ENCODE measurements around the gene FRMPD1.

Gene FRMPD1

GRCh38 chr9:37778534-37778933 is 127.8 kb downstream of the FRMPD1 start:
- H3K27ac ChIP-seq (ENCODE audit: low read depth, low read length), result no peak overlapping the region

GRCh38 chr9:37784291-37784615 is 133.5 kb downstream of the FRMPD1 start:
- Histone ChIP-seq H3K4me3 (ENCODE audit: low read depth, low read length) (peak overlapping the region; percentile 98), H3K27ac (ENCODE audit: low read depth, low read length) (peak overlapping the region; percentile 90), H3K36me3 (ENCODE audit: control insufficient read depth, insufficient read depth, low read length) (peaks cover 47% of the 10 kb centered on the region), H3K9ac (ENCODE audit: low read length) (peak overlapping the region; percentile 98), H3K9me3 (ENCODE audit: control insufficient read depth, insufficient read depth, low read depth, low read length) (no peaks in the 10 kb centered on the region), H3K4me1 (ENCODE audit: control insufficient read depth, insufficient read depth, low read length) (no peaks in the 10 kb centered on the region; the same call in 1 of the 2 replicates), H3K27me3 (ENCODE audit: control insufficient read depth, insufficient read depth, low read length) (no peaks in the 10 kb centered on the region)

More at GRCh38 chr9:37778534-37778933, 127.8 kb downstream of the FRMPD1 start:
- Histone ChIP-seq H3K9ac (ENCODE audit: low read length) (no peak overlapping the region), H3K36me3 (ENCODE audit: control insufficient read depth, insufficient read depth, low read length) (peaks cover 74% of the 10 kb centered on the region), H3K4me3 (ENCODE audit: low read depth, low read length) (no peak overlapping the region), H3K9me3 (ENCODE audit: control insufficient read depth, insufficient read depth, low read depth, low read length) (no peaks in the 10 kb centered on the region), H3K4me1 (ENCODE audit: control insufficient read depth, insufficient read depth, low read length) (no peaks in the 10 kb centered on the region), H3K27me3 (ENCODE audit: control insufficient read depth, insufficient read depth, low read length) (no peaks in the 10 kb centered on the region)

- Histone ChIP-seq H3K9ac (ENCODE audit: low read length) (peak within 1 kb of the TSS; percentile 98), H3K9me3 (ENCODE audit: control insufficient read depth, insufficient read depth, low read depth, low read length) (no peaks in the 10 kb centered on the region), H3K36me3 (ENCODE audit: control insufficient read depth, insufficient read depth, low read length) (peaks cover 41% of the 10 kb centered on the region), H3K27ac (ENCODE audit: low read depth, low read length) (peak within 1 kb of the TSS; percentile 90), H3K4me3 (ENCODE audit: low read depth, low read length) (peak within 1 kb of the TSS; percentile 98), H3K27me3 (ENCODE audit: control insufficient read depth, insufficient read depth, low read length) (no peaks in the 10 kb centered on the region), H3K4me1 (ENCODE audit: control insufficient read depth, insufficient read depth, low read length) (no peaks in the 10 kb centered on the region; the same call in 1 of the 2 replicates)
These were observed 134.1 kb downstream of the FRMPD1 start, which contains the start of gene EXOSC3 for GRCh38 chr9:37784616-37785483. Gene EXOSC3 (minus strand): TSS chr9:37785064. CDS start chr9:37785044, 20 bp downstream.

GRCh38 chr9:37787059-37787458 is 136.3 kb downstream of the FRMPD1 start:
- H3K9me3 ChIP-seq (ENCODE audit: control insufficient read depth, insufficient read depth, low read depth, low read length), result no peaks in the 10 kb centered on the region

GRCh38 chr9:37788332-37788731 is 137.6 kb downstream of the FRMPD1 start:
- H3K36me3 ChIP-seq (ENCODE audit: control insufficient read depth, insufficient read depth, low read length), result peaks cover 6% of the 10 kb centered on the region
- no peak overlapping the region for H3K9ac ChIP-seq (ENCODE audit: low read length)
- no peaks in the 10 kb centered on the region for H3K9me3 ChIP-seq (ENCODE audit: control insufficient read depth, insufficient read depth, low read depth, low read length)
- no peak overlapping the region for H3K4me3 ChIP-seq (ENCODE audit: low read depth, low read length)
- no peak overlapping the region for H3K27ac ChIP-seq (ENCODE audit: low read depth, low read length)
- H3K4me1 ChIP-seq (ENCODE audit: control insufficient read depth, insufficient read depth, low read length), result no peaks in the 10 kb centered on the region; the same call in 1 of the 2 replicates
- no peaks in the 10 kb centered on the region for H3K27me3 ChIP-seq (ENCODE audit: control insufficient read depth, insufficient read depth, low read length)

More at GRCh38 chr9:37787059-37787458, 136.3 kb downstream of the FRMPD1 start:
- H3K4me1 ChIP-seq (ENCODE audit: control insufficient read depth, insufficient read depth, low read length), result no peaks in the 10 kb centered on the region; the same call in 1 of the 2 replicates
- no peak overlapping the region for H3K9ac ChIP-seq (ENCODE audit: low read length)
- no peak overlapping the region for H3K4me3 ChIP-seq (ENCODE audit: low read depth, low read length)
- H3K27me3 ChIP-seq (ENCODE audit: control insufficient read depth, insufficient read depth, low read length), result no peaks in the 10 kb centered on the region
- no peak overlapping the region for H3K27ac ChIP-seq (ENCODE audit: low read depth, low read length)
- peaks cover 19% of the 10 kb centered on the region for H3K36me3 ChIP-seq (ENCODE audit: control insufficient read depth, insufficient read depth, low read length)

GRCh38 chr9:37790096-37790495 is 139.3 kb downstream of the FRMPD1 start:
- Histone ChIP-seq H3K9ac (ENCODE audit: low read length) (no peak overlapping the region), H3K9me3 (ENCODE audit: control insufficient read depth, insufficient read depth, low read depth, low read length) (no peaks in the 10 kb centered on the region), H3K27me3 (ENCODE audit: control insufficient read depth, insufficient read depth, low read length) (peaks cover under 1% of the 10 kb centered on the region; the same call in 1 of the 2 replicates), H3K4me1 (ENCODE audit: control insufficient read depth, insufficient read depth, low read length) (no peaks in the 10 kb centered on the region), H3K4me3 (ENCODE audit: low read depth, low read length) (no peak overlapping the region), H3K27ac (ENCODE audit: low read depth, low read length) (no peak overlapping the region), H3K36me3 (ENCODE audit: control insufficient read depth, insufficient read depth, low read length) (no peaks in the 10 kb centered on the region)

GRCh38 chr9:37792122-37792521 is 141.4 kb downstream of the FRMPD1 start:
- Histone ChIP-seq H3K36me3 (ENCODE audit: control insufficient read depth, insufficient read depth, low read length) (no peaks in the 10 kb centered on the region), H3K27ac (ENCODE audit: low read depth, low read length) (no peak overlapping the region), H3K27me3 (ENCODE audit: control insufficient read depth, insufficient read depth, low read length) (peaks cover 4% of the 10 kb centered on the region; the same call in 1 of the 2 replicates), H3K9ac (ENCODE audit: low read length) (no peak overlapping the region), H3K9me3 (ENCODE audit: control insufficient read depth, insufficient read depth, low read depth, low read length) (no peaks in the 10 kb centered on the region), H3K4me3 (ENCODE audit: low read depth, low read length) (no peak overlapping the region), H3K4me1 (ENCODE audit: control insufficient read depth, insufficient read depth, low read length) (no peaks in the 10 kb centered on the region)

- no peak overlapping the region for H3K4me3 ChIP-seq (ENCODE audit: low read depth, low read length)
- H3K27me3 ChIP-seq (ENCODE audit: control insufficient read depth, insufficient read depth, low read length), result peaks cover 4% of the 10 kb centered on the region; the same call in 1 of the 2 replicates
- H3K9me3 ChIP-seq (ENCODE audit: control insufficient read depth, insufficient read depth, low read depth, low read length), result no peaks in the 10 kb centered on the region
- 0 out of 2 replicates have a peak, but pooled peaks cover 5% of the 10 kb centered on the region for H3K4me1 ChIP-seq (ENCODE audit: control insufficient read depth, insufficient read depth, low read length)
- no peak overlapping the region for H3K9ac ChIP-seq (ENCODE audit: low read length)
- no peaks in the 10 kb centered on the region for H3K36me3 ChIP-seq (ENCODE audit: control insufficient read depth, insufficient read depth, low read length)
- no peak overlapping the region for H3K27ac ChIP-seq (ENCODE audit: low read depth, low read length)
These were observed 145.5 kb downstream of the FRMPD1 start for GRCh38 chr9:37796232-37796631.
